Endothelial cell of umbilical vein (primary cell): ENCODE results near the gene ZNF669. TPM values are rescaled to one million over a fixed set of nuclear protein-coding genes. Genes with fewer than 3 reads are reported as not detected.
A peak's percentile ranks its signal among the peaks of the same experiment; 100 is the strongest.
"Not testable (repeated sequence)": the region's sequence is repeated elsewhere in the genome, so short reads cannot be mapped to it uniquely, and the experiment has no call there.

Experiments
- BruUV-seq: library from RNA; stranded (reverse); fragments of 400-500 nt; replicated peaks from 2 replicates; lab custom pipeline; 2021; lab: Mats Ljungman, UMichigan
- CTCF ChIA-PET: fragments of 300-600, 350-600 bp; sonication (Branson Sonifier 250); formaldehyde crosslinking; loops from one replicate; lab custom pipeline; 2021; ENCODE audit warnings: antibody characterized with exemption, inconsistent platforms; lab: Charles Lee
- POLR2A ChIA-PET: fragments of 300-600, 350-600 bp; sonication (Branson Sonifier 250); formaldehyde crosslinking; loops from one replicate; lab custom pipeline; 2021; ENCODE audit warnings: antibody characterized with exemption, inconsistent platforms; lab: Charles Lee
- DNase-seq: peaks from one replicate; pipeline ENCODE4 v3.0.0-alpha.2; 2011; ENCODE audit warnings: low read depth, low spot score
- FAIRE-seq: peaks from 2 replicates; lab custom pipeline; 2011; peaks lifted over from hg19 to GRCh38; lab: Jason Lieb, UNC
- H2AFZ ChIP-seq: 2 replicates; pipeline ENCODE4 v1.6.0; 2012; ENCODE audit warnings: low read depth, low read length, control low read depth, inconsistent platforms
- H3K27ac ChIP-seq: 2 replicates; pipeline ENCODE4 v1.5.1; 2011; ENCODE audit warnings: low read depth, mild to moderate bottlenecking, control low read depth, low read length, moderate library complexity; ENCODE audit not compliant: insufficient read depth
- H3K27me3 ChIP-seq, 2 experiments: 2 replicates each; pipeline versions ENCODE4 v1.6.0 to v1.6.1; 2011; ENCODE audit warnings: low read length in 2 of 2, mixed read lengths in 1 of 2; ENCODE audit not compliant: control insufficient read depth in 2 of 2, insufficient read depth in 2 of 2
- H3K36me3 ChIP-seq, 2 experiments: 2 replicates in 1 of 2; 3 replicates in 1 of 2; pipeline ENCODE4 v1.5.1; 2011; ENCODE audit warnings: low read length in 2 of 2, mild to moderate bottlenecking in 1 of 2, moderate library complexity in 1 of 2; ENCODE audit not compliant: control insufficient read depth in 2 of 2, insufficient read depth in 2 of 2; ENCODE audit errors: extremely low read depth in 1 of 2
- H3K4me1 ChIP-seq: 3 replicates; pipeline ENCODE4 v1.5.1; 2011; ENCODE audit warnings: mild to moderate bottlenecking, low read length; ENCODE audit not compliant: control insufficient read depth, insufficient read depth; ENCODE audit errors: extremely low read depth
- H3K4me2 ChIP-seq: 2 replicates; pipeline ENCODE4 v1.6.1; 2011; ENCODE audit warnings: low read length, control low read depth, mixed read lengths; ENCODE audit not compliant: insufficient read depth
- H3K4me3 ChIP-seq, 3 experiments: fragments of 200-600 bp in 1 of 3; sonication (generic), shearing (Covaris generic) in 1 of 3; replicated peaks in 1 of 3; 2 replicates each; pipeline ENCODE4 v1.5.1; 2011 to 2016; ENCODE audit warnings: control low read depth in 3 of 3, low read length in 3 of 3, mild to moderate bottlenecking in 2 of 3, inconsistent platforms in 1 of 3, low read depth in 1 of 3, moderate library complexity in 1 of 3; ENCODE audit not compliant: insufficient read depth in 1 of 3
- H3K79me2 ChIP-seq: 2 replicates; pipeline ENCODE4 v1.6.0; 2012; ENCODE audit warnings: low read length, inconsistent platforms; ENCODE audit not compliant: control insufficient read depth, insufficient read depth
- H3K9ac ChIP-seq: replicated peaks from 2 replicates; pipeline ENCODE3; 2011; ENCODE audit warnings: low read length, control low read depth; ENCODE audit not compliant: insufficient read depth; ENCODE audit errors: extremely low read depth
- H3K9me1 ChIP-seq: replicated peaks from 3 replicates; pipeline ENCODE4 v1.6.0; 2011; ENCODE audit warnings: mild to moderate bottlenecking, low read length; ENCODE audit not compliant: control insufficient read depth, insufficient read depth; ENCODE audit errors: extremely low read depth
- H3K9me3 ChIP-seq: replicated peaks from 2 replicates; pipeline ENCODE4 v1.5.1; 2012; ENCODE audit warnings: low read length, inconsistent platforms; ENCODE audit not compliant: control insufficient read depth, insufficient read depth
- H4K20me1 ChIP-seq: replicated peaks from 2 replicates; pipeline ENCODE3; 2011; ENCODE audit warnings: mild to moderate bottlenecking, low read length; ENCODE audit not compliant: control insufficient read depth, insufficient read depth; ENCODE audit errors: extremely low read depth
- POLR2A ChIP-seq: IDR thresholded peaks from 2 replicates; pipeline ENCODE4 v1.6.1; 2012; ENCODE audit warnings: low read depth, mild to moderate bottlenecking, control low read depth, low read length
- dilution Hi-C: fragments of 300-500 bp; cut with MboI; formaldehyde crosslinking; loops from one replicate; pipeline ENCODE4 v1.15.0; 2019; ENCODE audit warnings: low sequenced_read_pairs; ENCODE audit not compliant: extremely low pct_ligation_motif_present
- intact Hi-C: fragments of 100-400 bp; cut with micrococcal nuclease; formaldehyde crosslinking; loops from one replicate; pipeline ENCODE4 v1.10.0; 2022
- polyA plus RNA-seq, 4 experiments: library from polyadenylated mRNA; depleted of rRNA in 3 of 4; stranded (reverse) in 3 of 4; unstranded in 1 of 4; fragments of >200 nt; gene quantifications; 2 replicates each; pipeline versions ENCODE4 v1.2.1 to v1.2.3, GENCODE V29; 2011 to 2012; ENCODE audit warnings: missing spikeins in 1 of 4
- total RNA-seq: library from RNA; stranded (reverse); gene quantifications from 2 replicates; pipeline ENCODE4 v1.2.3, GENCODE V29; 2021
- TF ChIP-seq, protein P1 (sequence below): IDR thresholded peaks from 2 replicates; pipeline ENCODE4 v1.6.1; 2011; ENCODE audit not compliant: insufficient read depth, insufficient read length
- TF ChIP-seq, protein P2 (sequence below), 2 donors: IDR thresholded peaks; 1 replicate in 1 of 2; 2 replicates in 1 of 2; pipeline ENCODE4 v1.5.1; 2011; ENCODE audit warnings: low read length in 2 of 2, mild to moderate bottlenecking in 2 of 2, moderate library complexity in 2 of 2, control low read depth in 1 of 2, inconsistent platforms in 1 of 2, low read depth in 1 of 2; ENCODE audit not compliant: insufficient read depth in 1 of 2; ENCODE audit errors: extremely low read depth in 1 of 2

Gene ZNF669
- total and polyA plus RNA-seq, 2 donors (not counting 3 experiments of a cell fraction or from before 2014, with no cell fraction given) = 2.4 to 7.8 TPM

DNA sequence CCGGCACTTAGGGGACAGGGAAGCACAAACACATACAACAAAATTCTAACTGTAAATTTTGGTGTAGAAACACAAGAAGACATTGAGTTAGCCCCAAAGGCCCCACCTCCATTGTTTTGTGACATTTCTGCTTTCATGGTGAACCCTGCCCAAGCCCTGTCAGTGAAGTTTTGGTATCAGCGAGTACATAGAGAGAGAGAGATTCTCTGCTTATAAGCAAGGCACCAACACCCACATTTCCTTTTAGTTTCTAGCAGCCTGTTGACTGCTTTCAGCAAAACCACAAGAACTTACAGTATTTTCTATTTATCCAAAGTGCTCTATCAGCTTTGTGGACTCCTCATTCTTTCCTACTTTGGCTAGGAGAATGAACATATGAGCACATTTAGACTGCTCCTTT lies 43.6 kb upstream of the ZNF669 start:
- Histone ChIP-seq H3K9ac (no peak overlapping the region), H2AFZ (no peak overlapping the region), H3K4me1 (no peaks in the 10 kb centered on the region), H3K79me2 (peaks cover 2% of the 10 kb centered on the region), H3K27ac (no peak overlapping the region), H3K9me3 (peaks cover 2% of the 10 kb centered on the region), H4K20me1 (no peaks in the 10 kb centered on the region), H3K9me1 (no peaks in the 10 kb centered on the region), H3K36me3 (peaks cover 0 to 1% of the 10 kb centered on the region in 2 experiments), H3K4me3 (no peak overlapping the region), H3K27me3 (no peaks in the 10 kb centered on the region), H3K4me2 (no peak overlapping the region)
- ChIA-PET POLR2A (no interaction called here), CTCF (no interaction called here)
- no peak for FAIRE-seq
- intact Hi-C loops = no loop called here
- DNase-seq = no peak
- no peak for TF ChIP-seq POLR2A
- no TSS peak for BruUV-seq
- dilution Hi-C loops = no loop called here

DNA sequence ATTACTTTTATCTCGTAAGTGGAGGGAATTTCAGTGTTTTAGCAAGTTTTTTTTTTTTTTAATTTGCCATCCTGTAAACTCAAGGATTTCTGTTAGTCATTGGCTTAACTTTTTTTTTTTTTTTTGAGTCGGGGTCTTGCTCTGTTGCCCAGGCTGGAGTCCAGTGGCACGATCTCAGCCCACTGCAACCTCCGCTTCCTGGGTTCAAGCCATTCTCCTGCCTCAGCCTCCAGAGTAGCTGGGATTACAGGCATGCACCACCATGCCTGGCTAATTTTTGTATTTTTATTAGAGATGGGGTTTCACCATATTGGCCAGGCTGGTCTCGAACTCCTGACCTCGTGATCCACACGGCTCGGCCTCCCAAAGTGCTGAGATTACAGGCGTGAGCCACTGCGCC lies 43.0 kb upstream of the ZNF669 start:
- H3K27ac ChIP-seq, H3K9ac ChIP-seq, H3K4me3 ChIP-seq, H3K9me3 ChIP-seq, H3K4me2 ChIP-seq, H4K20me1 ChIP-seq, DNase-seq, POLR2A ChIA-PET, CTCF ChIA-PET, H3K4me1 ChIP-seq, FAIRE-seq, H3K27me3 ChIP-seq, H3K36me3 ChIP-seq, dilution Hi-C loops, intact Hi-C loops, BruUV-seq, H2AFZ ChIP-seq, H3K9me1 ChIP-seq, H3K79me2 ChIP-seq: not testable (repeated sequence)

DNA sequence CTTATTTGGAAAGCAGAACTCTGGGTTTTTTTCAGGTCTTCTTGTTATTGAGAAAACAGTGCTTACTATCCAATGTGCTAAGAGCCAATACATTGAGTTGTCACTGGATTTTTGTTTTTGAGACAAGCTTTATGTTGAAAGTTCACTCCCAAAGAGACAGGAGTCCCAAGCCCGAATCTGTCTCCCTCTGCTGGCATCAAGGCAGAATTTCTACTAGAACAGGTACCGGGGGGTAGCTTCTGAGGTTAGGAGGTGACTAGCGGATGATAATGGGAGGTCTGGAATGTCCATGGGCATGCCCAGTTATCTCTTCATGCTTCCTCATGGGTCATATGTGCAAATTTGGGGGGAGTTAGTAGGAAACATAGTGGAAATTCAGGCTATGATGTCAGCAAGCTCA lies 42.5 kb upstream of the ZNF669 start:
- ChIA-PET POLR2A (no interaction called here), CTCF (interaction anchor here (0.8 kb wide), 1 partner anchor 11 kb away, joined by 3 read pairs; no protein-coding TSS in a partner anchor)
- H4K20me1 ChIP-seq = no peaks in the 10 kb centered on the region
- FAIRE-seq (no peak), DNase-seq (no peak)
- H3K36me3 ChIP-seq = peaks cover 0 to 1% of the 10 kb centered on the region in 2 experiments
- H3K4me2 ChIP-seq = no peak overlapping the region
- dilution Hi-C loops (no loop called here), intact Hi-C loops (no loop called here)
- no peak overlapping the region for H3K27ac ChIP-seq
- H3K9ac ChIP-seq = no peak overlapping the region
- H3K4me1 ChIP-seq = no peaks in the 10 kb centered on the region
- no TSS peak for BruUV-seq
- TF ChIP-seq, protein P1, sequence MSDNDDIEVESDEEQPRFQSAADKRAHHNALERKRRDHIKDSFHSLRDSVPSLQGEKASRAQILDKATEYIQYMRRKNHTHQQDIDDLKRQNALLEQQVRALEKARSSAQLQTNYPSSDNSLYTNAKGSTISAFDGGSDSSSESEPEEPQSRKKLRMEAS = no peak
- TF ChIP-seq, protein P2, sequence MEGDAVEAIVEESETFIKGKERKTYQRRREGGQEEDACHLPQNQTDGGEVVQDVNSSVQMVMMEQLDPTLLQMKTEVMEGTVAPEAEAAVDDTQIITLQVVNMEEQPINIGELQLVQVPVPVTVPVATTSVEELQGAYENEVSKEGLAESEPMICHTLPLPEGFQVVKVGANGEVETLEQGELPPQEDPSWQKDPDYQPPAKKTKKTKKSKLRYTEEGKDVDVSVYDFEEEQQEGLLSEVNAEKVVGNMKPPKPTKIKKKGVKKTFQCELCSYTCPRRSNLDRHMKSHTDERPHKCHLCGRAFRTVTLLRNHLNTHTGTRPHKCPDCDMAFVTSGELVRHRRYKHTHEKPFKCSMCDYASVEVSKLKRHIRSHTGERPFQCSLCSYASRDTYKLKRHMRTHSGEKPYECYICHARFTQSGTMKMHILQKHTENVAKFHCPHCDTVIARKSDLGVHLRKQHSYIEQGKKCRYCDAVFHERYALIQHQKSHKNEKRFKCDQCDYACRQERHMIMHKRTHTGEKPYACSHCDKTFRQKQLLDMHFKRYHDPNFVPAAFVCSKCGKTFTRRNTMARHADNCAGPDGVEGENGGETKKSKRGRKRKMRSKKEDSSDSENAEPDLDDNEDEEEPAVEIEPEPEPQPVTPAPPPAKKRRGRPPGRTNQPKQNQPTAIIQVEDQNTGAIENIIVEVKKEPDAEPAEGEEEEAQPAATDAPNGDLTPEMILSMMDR (IDR thresholded peaks at IDR 0.05; ENCODE audit: extremely low read depth in 1 of 2, insufficient read depth in 1 of 2, low read depth in 1 of 2, low read length in 2 of 2) = peak; percentile 9 to 25
- no peaks in the 10 kb centered on the region for H3K27me3 ChIP-seq
- peaks cover 2% of the 10 kb centered on the region for H3K79me2 ChIP-seq
- H2AFZ ChIP-seq = no peak overlapping the region
- H3K9me1 ChIP-seq = no peaks in the 10 kb centered on the region
- H3K4me3 ChIP-seq = no peak overlapping the region
- H3K9me3 ChIP-seq = peaks cover 2% of the 10 kb centered on the region
